GM20431 (cell line): ENCODE data around the gene HBD.
"Not testable (repeated sequence)": the region's sequence is repeated elsewhere in the genome, so short reads cannot be mapped to it uniquely, and the experiment has no call there.

Experiments
- in situ Hi-C: fragments of 300-500 bp; cut with MseI, MboI; formaldehyde crosslinking; loops from one replicate; pipeline ENCODE4 v1.15.0; 2020; ENCODE audit warnings: low sequenced_read_pairs; ENCODE audit not compliant: unreplicated experiment

The HBD gene

GRCh38 chr11:5254023-5254422, 19.7 kb upstream of the HBD start:
- in situ Hi-C loops = not testable (repeated sequence)

DNA sequence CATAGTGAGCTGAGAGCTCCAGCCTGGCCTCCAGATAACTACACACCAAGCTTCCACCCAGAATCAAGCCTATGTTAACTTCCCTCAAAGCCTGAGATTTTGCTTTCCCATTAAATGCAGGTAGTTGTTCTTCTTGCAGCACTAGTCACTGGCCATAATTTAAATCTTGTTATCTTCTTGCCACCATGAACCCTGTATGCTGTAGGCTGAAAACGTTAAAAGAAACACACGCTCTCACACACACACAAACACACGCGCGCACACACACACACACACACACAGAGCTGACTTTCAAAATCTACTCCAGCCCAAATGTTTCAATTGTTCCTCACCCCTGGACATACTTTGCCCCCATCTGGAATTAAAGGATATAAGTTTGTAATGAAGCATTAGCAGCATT, 19.2 kb upstream of the HBD start:
- in situ Hi-C loops = not testable (repeated sequence)

DNA sequence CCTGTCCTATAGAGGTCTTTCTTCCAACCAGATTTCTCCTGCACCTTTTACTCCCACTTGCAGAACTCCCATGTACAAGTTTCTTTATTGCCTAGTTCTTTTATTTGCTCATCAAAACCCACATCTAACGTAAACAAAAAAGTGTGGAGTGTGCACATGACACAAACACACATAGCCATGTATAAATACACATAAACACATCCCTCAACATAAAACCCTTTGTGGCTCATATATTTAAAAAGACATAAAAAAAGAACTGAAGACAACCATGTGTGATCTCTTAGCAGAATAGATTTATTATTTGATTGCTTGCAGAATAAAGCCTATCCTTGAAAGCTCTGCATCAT, 18.6 kb upstream of the HBD start:
- in situ Hi-C loops = no loop called here

GRCh38 chr11:5252192-5252918, 18.1 kb upstream of the HBD start:
- in situ Hi-C loops = no loop called here

DNA sequence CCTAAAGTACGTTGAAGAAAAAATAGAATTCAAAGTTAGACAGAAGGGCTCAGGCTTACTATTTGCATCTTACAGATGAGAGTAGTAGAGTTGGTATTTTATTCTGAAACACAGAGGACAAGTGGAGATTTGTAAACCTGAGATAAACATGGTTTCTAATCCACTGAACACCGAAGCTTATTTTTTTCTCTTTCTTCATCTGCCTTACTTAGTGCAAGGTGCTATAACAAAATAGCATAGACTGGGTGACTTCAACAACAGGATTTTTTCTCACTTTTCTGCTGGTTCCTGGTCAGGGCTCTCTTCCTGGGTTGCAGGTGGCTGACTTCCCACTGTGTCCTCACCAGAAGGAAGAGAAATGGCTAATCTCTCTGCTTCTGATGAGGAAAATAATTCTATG, 17.5 kb upstream of the HBD start:
- in situ Hi-C loops = no loop called here

DNA sequence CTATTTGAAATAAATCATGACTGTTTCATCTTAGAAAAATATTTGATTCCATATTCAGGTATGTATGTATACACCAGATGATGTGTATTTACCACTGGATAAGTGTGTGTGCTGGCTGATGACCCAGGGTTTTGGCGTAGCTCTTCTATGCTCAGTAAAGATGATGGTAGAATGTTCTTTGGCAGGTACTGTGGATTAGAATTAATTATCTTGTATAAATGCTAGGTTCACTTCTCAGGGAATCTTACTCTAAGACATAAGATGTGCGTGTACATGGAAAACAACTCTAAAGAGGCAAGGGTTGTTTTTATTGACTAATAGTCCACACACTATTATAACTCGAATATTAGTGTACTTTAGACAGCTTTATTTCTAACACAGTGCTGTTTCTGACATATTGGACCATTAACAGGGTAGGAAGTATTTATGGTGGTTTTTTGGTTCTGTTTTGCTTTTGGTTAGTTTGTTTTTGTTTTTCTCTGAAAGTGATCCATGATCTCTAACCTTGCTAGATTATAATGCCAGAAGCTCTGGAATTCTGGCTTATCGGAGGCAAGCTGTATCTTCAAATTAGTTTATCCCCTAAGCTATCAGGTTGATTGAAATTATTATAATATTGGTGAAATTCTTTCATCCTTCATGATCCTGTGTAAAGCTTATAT, 16.4 kb upstream of the HBD start:
- in situ Hi-C loops = no loop called here

DNA sequence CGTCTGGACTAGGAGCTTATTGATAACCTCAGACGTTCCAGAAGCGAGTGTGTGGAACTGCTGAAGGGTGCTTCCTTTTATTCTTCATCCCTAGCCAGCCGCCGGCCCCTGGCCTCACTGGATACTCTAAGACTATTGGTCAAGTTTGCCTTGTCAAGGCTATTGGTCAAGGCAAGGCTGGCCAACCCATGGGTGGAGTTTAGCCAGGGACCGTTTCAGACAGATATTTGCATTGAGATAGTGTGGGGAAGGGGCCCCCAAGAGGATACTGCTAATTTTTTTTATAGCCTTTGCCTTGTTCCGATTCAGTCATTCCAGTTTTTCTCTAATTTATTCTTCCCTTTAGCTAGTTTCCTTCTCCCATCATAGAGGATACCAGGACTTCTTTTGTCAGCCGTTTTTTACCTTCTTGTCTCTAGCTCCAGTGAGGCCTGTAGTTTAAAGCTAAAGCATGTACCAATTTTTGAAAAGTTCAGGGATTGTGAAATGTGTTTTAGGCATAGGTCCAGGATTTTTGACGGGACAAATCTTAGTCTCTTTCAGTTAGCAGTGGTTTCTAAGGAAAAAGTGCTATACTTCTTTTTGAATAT, 15.6 kb upstream of the HBD start, which contains the start of gene HBG1:
TSS of gene HBG1 (minus strand) at position 51 of the 590 bp plus-strand sequence. CDS start 53 bp downstream, outside the sequence.
- in situ Hi-C loops = not testable (repeated sequence)

DNA sequence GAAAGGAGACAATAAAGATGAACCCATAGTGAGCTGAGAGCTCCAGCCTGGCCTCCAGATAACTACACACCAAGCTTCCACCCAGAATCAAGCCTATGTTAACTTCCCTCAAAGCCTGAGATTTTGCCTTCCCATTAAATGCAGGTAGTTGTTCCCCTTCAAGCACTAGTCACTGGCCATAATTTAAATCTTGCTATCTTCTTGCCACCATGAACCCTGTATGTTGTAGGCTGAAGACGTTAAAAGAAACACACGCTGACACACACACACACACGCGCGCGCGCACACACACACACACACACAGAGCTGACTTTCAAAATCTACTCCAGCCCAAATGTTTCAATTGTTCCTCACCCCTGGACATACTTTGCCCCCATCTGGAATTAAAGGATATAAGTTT, 14.2 kb upstream of the HBD start:
- in situ Hi-C loops = not testable (repeated sequence)

GRCh38 chr11:5247472-5248192, 13.3 kb upstream of the HBD start:
- in situ Hi-C loops = no loop called here

DNA sequence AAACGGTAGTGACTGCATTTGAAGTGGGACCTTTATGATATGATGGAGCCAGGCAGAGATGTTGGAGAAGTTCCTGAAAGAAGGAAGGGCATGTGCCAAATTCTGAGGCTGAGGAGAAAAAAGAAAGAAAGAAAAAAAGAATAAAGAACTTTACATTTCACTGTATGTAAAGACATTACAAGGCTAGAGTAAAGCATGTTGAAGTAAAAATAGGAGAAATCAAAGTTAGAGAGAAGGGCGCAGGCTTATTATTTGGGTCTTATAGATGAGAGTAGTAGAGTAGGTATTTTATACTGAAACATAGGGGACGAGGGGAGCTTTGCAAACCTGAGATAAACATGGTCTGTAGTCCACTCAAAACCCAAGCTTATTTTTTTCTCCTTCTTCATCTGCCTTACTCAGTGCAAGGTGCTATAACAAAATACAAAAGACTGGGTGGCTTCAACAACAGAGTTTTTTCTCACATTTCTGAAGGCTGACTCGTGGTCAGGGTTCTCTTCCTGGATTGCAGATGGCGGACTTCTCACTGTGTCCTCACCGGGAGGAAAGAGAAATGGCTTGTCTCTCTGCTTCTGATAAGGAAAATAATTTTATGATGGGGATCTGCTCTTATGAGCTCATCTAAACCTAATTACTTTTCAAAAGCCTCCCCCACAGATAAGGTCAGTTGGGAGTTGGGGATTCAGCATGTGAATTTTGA, 12.6 kb upstream of the HBD start:
- in situ Hi-C loops = no loop called here

DNA sequence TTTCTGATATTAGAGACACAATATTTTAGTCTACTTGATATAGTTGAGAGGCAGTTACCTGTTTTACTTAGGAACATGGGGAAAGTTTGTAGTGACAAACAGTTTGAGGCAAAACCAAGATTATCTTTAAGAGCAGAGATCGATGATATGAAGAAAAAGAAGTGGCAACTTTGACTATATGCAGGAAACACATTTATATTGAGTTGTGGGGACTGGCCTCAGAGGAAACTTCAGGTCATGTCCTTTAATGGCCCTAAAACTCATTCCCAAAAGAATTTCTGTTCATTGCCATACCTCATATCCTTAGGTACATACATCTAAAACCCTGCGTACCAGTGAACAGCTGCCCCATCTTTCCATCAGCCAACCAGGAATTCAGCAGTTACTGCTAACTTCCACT, 10.9 kb upstream of the HBD start:
- in situ Hi-C loops = no loop called here

GRCh38 chr11:5243816-5244180, 9.5 kb upstream of the HBD start:
- in situ Hi-C loops = no loop called here

DNA sequence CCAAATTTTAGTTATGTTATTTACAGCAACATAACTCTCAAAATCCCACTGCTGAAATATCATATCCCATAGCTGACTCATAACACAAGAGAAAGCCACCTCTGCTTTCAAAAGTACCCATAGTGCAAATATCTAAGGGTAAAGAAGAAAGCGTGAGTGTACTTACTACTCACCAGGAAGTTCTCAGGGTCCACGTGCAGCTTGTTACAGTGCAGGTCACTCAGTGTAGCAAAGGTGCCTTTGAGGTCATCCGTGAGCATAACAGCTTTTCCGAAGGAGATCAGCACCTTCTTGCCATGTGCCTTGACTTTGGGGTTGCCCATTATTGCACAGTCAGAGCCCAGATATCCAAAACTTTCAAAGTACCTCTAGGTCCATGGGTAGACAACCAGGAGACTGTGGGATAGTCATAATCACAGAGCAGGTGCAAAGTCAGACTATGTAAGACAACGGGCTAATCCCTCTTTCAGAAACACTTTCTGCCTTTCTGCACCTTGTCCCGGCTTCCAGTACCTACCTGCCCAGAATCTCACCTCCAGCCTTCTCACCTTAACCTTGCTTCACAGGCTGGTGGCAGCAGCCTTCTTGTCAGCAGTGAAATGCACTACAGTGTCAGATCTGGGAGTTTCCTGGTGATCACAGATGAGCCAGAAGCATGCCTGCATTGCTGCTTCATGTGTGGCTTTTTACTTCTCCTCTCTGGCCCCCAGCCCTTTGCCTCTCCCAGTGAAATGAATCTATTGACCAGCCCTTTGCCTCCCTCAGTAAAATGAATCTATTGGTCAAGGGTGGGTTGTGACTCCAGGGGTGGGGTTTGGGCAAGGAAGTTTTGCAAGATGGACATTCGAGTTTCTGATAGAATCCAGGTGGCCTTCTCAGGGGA, 8.9 kb upstream of the HBD start:
- in situ Hi-C loops = no loop called here

DNA sequence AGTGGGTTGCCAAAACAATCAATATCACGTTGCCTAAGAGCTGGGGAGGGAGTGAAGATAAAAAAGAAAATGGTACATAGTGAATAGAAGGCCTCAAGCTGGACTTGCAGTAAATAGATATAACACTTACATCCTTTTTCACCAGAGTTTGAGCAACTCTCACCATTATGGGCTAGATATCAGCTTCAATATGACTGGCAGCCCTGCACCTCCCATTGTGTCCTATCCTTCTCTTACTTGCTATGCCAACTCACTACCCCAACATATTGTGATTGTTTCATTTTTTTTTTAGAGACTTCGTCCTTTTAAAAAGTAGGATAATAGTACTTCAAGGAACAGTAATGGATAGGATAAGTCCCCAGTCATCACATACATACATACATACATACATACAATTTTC, 7.9 kb upstream of the HBD start:
- in situ Hi-C loops = no loop called here

DNA sequence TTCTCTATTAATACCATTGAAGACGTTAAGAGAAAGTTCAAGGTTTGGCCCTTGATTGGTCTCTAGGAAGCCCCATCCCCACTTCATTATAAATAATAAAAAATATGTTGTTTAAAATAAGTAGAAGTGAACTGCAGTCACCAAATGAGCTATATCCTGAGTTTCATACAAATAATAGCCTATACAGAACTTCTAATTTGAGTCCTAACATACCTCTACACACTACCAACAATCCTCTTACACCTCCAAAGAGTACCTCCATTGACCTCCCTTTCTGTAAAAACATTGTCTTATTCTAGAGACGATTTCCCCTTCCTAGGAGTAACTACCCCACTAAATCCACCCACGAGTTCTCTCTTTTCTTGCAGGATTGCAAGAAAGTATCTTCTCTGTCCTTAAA, 7.2 kb upstream of the HBD start:
- in situ Hi-C loops = no loop called here

DNA sequence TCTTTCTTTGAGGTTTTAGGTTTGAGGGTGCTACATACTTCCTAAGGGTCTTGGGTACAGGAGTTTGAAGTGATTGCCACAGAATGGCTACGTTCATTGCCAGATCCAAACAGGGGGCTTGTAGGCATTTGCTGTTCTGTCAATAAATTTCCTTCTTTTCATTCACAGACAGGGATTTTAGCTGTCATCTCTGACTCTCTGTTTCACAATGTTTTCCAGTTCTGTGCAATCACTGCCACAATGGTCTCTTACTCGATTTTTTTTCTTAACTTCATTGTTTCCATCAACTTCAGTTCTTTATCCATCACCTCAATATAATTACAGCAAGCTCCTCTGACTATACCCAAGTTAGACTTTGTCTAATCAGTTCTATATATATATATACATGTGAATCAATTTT, 6.2 kb upstream of the HBD start:
- in situ Hi-C loops = no loop called here

GRCh38 chr11:5240056-5240455, 5.8 kb upstream of the HBD start:
- in situ Hi-C loops = no loop called here

GRCh38 chr11:5239046-5239445, 4.8 kb upstream of the HBD start:
- in situ Hi-C loops = no loop called here

- in situ Hi-C loops = no loop called here
Observed at GRCh38 chr11:5238486-5238885, 4.2 kb upstream of the HBD start.
